ENCODE data around the gene INPP5A. TPM values are rescaled to one million over a fixed set of nuclear protein-coding genes. Genes with fewer than 3 reads are reported as not detected.
A peak's percentile ranks its signal among the peaks of the same experiment; 100 is the strongest.

The INPP5A gene
- total and polyA plus RNA-seq, 2 of the 13 experiments (the other 11 are each of a cell fraction or from before 2014, with no cell fraction given), result 17.5 to 37.9 TPM

- TF ChIP-seq, protein P1, sequence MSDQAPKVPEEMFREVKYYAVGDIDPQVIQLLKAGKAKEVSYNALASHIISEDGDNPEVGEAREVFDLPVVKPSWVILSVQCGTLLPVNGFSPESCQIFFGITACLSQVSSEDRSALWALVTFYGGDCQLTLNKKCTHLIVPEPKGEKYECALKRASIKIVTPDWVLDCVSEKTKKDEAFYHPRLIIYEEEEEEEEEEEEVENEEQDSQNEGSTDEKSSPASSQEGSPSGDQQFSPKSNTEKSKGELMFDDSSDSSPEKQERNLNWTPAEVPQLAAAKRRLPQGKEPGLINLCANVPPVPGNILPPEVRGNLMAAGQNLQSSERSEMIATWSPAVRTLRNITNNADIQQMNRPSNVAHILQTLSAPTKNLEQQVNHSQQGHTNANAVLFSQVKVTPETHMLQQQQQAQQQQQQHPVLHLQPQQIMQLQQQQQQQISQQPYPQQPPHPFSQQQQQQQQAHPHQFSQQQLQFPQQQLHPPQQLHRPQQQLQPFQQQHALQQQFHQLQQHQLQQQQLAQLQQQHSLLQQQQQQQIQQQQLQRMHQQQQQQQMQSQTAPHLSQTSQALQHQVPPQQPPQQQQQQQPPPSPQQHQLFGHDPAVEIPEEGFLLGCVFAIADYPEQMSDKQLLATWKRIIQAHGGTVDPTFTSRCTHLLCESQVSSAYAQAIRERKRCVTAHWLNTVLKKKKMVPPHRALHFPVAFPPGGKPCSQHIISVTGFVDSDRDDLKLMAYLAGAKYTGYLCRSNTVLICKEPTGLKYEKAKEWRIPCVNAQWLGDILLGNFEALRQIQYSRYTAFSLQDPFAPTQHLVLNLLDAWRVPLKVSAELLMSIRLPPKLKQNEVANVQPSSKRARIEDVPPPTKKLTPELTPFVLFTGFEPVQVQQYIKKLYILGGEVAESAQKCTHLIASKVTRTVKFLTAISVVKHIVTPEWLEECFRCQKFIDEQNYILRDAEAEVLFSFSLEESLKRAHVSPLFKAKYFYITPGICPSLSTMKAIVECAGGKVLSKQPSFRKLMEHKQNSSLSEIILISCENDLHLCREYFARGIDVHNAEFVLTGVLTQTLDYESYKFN (CRISPR knock-in tag; conservative IDR thresholded peaks at IDR 0.05), result peak; percentile 35; the same call in 1 of the 2 replicates
- TF ChIP-seq PTBP1 (IDR thresholded peaks at IDR 0.05; ENCODE audit: low read depth, low read length, poor library complexity, severe bottlenecking) (no peak), POLR2A (IDR thresholded peaks at IDR 0.05; ENCODE audit: insufficient read depth in 1 of 2, low read depth in 2 of 2, low read length in 2 of 2) (peak in 1 of 2 experiments; percentile 67; a peak in 2 of 4 replicates), MXD3 (CRISPR knock-in tag; IDR thresholded peaks at IDR 0.05) (peak; percentile 31), ONECUT2 (CRISPR knock-in tag; IDR thresholded peaks at IDR 0.05) (no peak), SP2 (CRISPR knock-in tag; IDR thresholded peaks at IDR 0.05) (peak; percentile 77), ZBTB21 (CRISPR knock-in tag; IDR thresholded peaks at IDR 0.05) (peak; percentile 90), TCF7 (IDR thresholded peaks at IDR 0.05; ENCODE audit: low read depth) (no peak), GZF1 (CRISPR knock-in tag; IDR thresholded peaks at IDR 0.05) (no peak)
- TF ChIP-seq, protein P2, sequence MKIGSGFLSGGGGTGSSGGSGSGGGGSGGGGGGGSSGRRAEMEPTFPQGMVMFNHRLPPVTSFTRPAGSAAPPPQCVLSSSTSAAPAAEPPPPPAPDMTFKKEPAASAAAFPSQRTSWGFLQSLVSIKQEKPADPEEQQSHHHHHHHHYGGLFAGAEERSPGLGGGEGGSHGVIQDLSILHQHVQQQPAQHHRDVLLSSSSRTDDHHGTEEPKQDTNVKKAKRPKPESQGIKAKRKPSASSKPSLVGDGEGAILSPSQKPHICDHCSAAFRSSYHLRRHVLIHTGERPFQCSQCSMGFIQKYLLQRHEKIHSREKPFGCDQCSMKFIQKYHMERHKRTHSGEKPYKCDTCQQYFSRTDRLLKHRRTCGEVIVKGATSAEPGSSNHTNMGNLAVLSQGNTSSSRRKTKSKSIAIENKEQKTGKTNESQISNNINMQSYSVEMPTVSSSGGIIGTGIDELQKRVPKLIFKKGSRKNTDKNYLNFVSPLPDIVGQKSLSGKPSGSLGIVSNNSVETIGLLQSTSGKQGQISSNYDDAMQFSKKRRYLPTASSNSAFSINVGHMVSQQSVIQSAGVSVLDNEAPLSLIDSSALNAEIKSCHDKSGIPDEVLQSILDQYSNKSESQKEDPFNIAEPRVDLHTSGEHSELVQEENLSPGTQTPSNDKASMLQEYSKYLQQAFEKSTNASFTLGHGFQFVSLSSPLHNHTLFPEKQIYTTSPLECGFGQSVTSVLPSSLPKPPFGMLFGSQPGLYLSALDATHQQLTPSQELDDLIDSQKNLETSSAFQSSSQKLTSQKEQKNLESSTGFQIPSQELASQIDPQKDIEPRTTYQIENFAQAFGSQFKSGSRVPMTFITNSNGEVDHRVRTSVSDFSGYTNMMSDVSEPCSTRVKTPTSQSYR (CRISPR knock-in tag; IDR thresholded peaks at IDR 0.05; ENCODE audit: borderline replicate concordance), result peak; percentile 73; the same call in 1 of the 2 replicates
- TF ChIP-seq, protein P3, sequence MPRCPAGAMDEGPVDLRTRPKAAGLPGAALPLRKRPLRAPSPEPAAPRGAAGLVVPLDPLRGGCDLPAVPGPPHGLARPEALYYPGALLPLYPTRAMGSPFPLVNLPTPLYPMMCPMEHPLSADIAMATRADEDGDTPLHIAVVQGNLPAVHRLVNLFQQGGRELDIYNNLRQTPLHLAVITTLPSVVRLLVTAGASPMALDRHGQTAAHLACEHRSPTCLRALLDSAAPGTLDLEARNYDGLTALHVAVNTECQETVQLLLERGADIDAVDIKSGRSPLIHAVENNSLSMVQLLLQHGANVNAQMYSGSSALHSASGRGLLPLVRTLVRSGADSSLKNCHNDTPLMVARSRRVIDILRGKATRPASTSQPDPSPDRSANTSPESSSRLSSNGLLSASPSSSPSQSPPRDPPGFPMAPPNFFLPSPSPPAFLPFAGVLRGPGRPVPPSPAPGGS (CRISPR knock-in tag; IDR thresholded peaks at IDR 0.05), result no peak
These were observed 507 bp upstream of the INPP5A start (continued) for GRCh38 chr10:132536877-132537683.

All from HepG2 (cell line).